NT2/D1 (cell line): ENCODE measurements around the gene CLK2.

Experiments
- YY1 ChIP-seq: IDR thresholded peaks from 2 replicates; pipeline ENCODE4 v1.6.1; 2011; ENCODE audit not compliant: insufficient read length, insufficient read depth
- ZNF274 ChIP-seq: IDR thresholded peaks from 2 replicates; pipeline ENCODE4 v1.6.1; 2011; ENCODE audit warnings: mild to moderate bottlenecking, low read depth, low read length

- TF ChIP-seq ZNF274 (no peak), YY1 (no peak)
Observed at GRCh38 chr1:155226188-155226909, 47.0 kb downstream of the CLK2 start.
